K562 (cell line): ENCODE data around the gene QKI.

Experiments used
- CHD4 ChIP-seq: fragments of 200-600 bp; sonication (generic); IDR thresholded peaks from 3 replicates; pipeline ENCODE4 v1.6.1; 2012; ENCODE audit warnings: low read depth, mild to moderate bottlenecking, mixed read lengths, low read length, inconsistent platforms; ENCODE audit not compliant: insufficient read depth, insufficient replicate concordance, poor library complexity, severe bottlenecking
- GTF3C2 ChIP-seq: IDR thresholded peaks from 3 replicates; pipeline ENCODE4 v1.6.1; 2011; ENCODE audit warnings: borderline replicate concordance, mild to moderate bottlenecking, moderate library complexity; ENCODE audit not compliant: insufficient read length; ENCODE audit errors: extremely low read depth
- HCFC1 ChIP-seq: IDR thresholded peaks from 2 replicates; pipeline ENCODE4 v1.6.1; 2012; ENCODE audit warnings: low read depth, low read length, improper control_type of control experiment
- L3MBTL2 ChIP-seq: fragments of 450-650 bp; IDR thresholded peaks from 2 replicates; pipeline ENCODE4 v1.6.1; 2016; ENCODE audit warnings: mild to moderate bottlenecking, moderate library complexity
- RBM15 ChIP-seq: fragments of 200-400 bp; formaldehyde crosslinking; IDR thresholded peaks from 2 replicates; pipeline ENCODE4 v1.6.1; 2018; ENCODE audit warnings: mild to moderate bottlenecking, low read length, moderate library complexity; ENCODE audit not compliant: insufficient read depth
- ZNF140 ChIP-seq: fragments of 250-450 bp; sonication (Bioruptor Pico); IDR thresholded peaks from 2 replicates; pipeline ENCODE4 v1.8.0; 2021; ENCODE audit warnings: moderate library complexity, mild to moderate bottlenecking, inconsistent platforms

DNA sequence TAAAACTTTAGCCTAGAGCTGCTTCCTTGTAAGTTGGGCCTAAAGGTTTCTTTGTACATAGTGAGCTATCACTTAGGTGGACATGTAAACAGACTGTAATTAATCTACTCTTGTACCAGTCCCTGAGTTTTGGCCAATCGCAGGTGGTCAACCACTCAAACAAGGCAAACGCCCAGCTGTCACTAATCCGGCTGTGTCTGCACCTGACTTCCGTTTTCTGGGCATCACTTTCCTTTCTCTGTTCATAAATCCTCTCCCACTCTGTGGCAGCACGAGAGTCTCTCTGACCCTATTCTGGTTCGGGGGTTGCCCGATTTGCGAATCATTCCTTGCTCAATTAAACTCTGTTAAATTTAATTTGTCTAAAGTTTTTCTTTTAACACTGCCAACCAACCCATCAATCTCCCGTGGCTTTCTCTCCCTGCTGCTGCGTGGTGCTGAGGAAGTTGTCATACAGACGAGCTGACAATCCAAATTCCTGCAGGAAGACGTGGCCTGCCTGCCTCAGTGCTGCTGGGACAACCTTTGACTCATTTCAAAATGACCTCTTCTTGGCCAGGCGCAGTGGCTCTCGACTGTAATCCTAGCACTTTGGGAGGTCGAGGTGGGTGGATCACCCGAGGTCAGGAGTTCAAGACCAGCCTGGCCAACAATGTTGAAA is 206.3 kb downstream of the QKI start:
- no peak for TF ChIP-seq L3MBTL2
- no peak for TF ChIP-seq CHD4
- TF ChIP-seq RBM15: no peak
- no peak for TF ChIP-seq HCFC1
- TF ChIP-seq GTF3C2: no peak
- no peak for TF ChIP-seq ZNF140
